Esophagus squamous epithelium (tissue), 4 donors: ENCODE measurements around the gene FBLIM1.
A peak's percentile ranks its signal among the peaks of the same experiment; 100 is the strongest.

Experiments used
- CTCF ChIP-seq, 6 experiments: fragments of 450-650 bp in 4 of 6; fragments of 200-600 bp in 2 of 6; sonication (generic) in 2 of 6; IDR thresholded peaks; one replicate each; pipeline ENCODE4 v1.5.1; 2016 to 2019; ENCODE audit warnings: antibody characterized with exemption in 6 of 6, mild to moderate bottlenecking in 4 of 6, moderate library complexity in 4 of 6
- POLR2A ChIP-seq, 4 donors: fragments of 450-650 bp; IDR thresholded peaks; one replicate each; pipeline ENCODE4 v1.6.1; 2017; ENCODE audit warnings: antibody characterized with exemption in 4 of 4, mild to moderate bottlenecking in 4 of 4, moderate library complexity in 3 of 4

DNA sequence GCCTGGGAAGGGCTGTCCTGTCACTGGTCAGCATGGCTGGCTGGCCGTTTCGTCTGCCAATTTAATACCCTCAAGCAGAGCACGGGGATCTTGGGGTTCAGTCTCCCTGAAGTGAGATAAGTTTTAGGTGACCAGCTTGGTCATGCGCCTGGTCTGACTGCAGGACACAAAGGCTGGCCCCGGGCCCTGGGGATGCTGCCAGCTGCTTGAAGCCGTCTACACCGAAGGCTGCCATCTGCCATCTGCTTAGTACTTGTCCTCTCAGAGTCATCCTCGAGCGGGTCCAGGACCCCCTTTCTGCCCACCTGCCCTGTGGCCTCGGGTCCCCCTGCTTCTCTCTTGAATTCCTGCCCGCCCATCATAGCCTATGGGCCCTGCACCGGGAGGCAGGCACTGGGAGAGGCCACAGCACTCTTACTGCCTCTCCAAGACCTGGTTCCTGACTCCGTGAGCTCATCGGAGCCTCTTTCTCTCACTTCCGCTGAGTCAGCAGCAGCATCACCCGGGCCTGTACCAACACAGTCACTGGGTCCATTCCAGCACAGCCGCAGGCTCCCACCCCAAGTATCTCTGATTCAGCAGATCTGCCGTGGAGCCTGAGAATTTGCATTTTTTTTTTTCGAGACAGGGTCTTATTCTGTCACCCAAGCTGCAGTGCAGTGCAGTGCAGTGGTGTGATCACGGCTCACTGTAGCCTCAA lies 7.0 kb downstream of the FBLIM1 start:
- peak in 1 of 6 experiments; percentile 15 for TF ChIP-seq CTCF (IDR thresholded peaks at IDR 0.05)
- peak in 1 of 4 donors; percentile 53 for TF ChIP-seq POLR2A (IDR thresholded peaks at IDR 0.05)
